Measurements from ENCODE around the gene TMEM178A. TPM values are rescaled to one million over a fixed set of nuclear protein-coding genes. Genes with fewer than 3 reads are reported as not detected.
"Not testable (repeated sequence)": the region's sequence is repeated elsewhere in the genome, so short reads cannot be mapped to it uniquely, and the experiment has no call there.

The TMEM178A gene
- 7.3 TPM for polyA plus RNA-seq
- long read RNA-seq, donor 1, partial matches to known transcripts = 0 of 1 reads
- long read RNA-seq, donor 1, other reads (novel, unspliced or antisense) = 0 of 1 reads
- long read RNA-seq, donor 2, partial matches to known transcripts = 0 of 1 reads
- long read RNA-seq, donor 2, other reads (novel, unspliced or antisense) = 0 of 1 reads
- long read RNA-seq, donor 3 = 0 reads
- long read RNA-seq, donor 4 = 0 reads
- long read RNA-seq, donor 5, partial matches to known transcripts = 0 of 1 reads
- long read RNA-seq, donor 5, other reads (novel, unspliced or antisense) = 0 of 1 reads
- long read RNA-seq, donor 6, partial matches to known transcripts = 0 of 1 reads
- long read RNA-seq, donor 6, other reads (novel, unspliced or antisense) = 0 of 1 reads
- long read RNA-seq, donor 7, partial matches to known transcripts = 0 of 2 reads
- long read RNA-seq, donor 7, other reads (novel, unspliced or antisense) = 0 of 2 reads
- long read RNA-seq, donor 8, partial matches to known transcripts = 0 of 1 reads
- long read RNA-seq, donor 8, other reads (novel, unspliced or antisense) = 0 of 1 reads
- long read RNA-seq, donor 9, partial matches to known transcripts = 0 of 1 reads
- long read RNA-seq, donor 9, other reads (novel, unspliced or antisense) = 0 of 1 reads
- long read RNA-seq, donor 10, partial matches to known transcripts = 7 of 8 reads
- long read RNA-seq, donor 10, other reads (novel, unspliced or antisense) = 0 of 8 reads
- long read RNA-seq, donor 11, partial matches to known transcripts = 0 of 1 reads
- long read RNA-seq, donor 11, other reads (novel, unspliced or antisense) = 0 of 1 reads

DNA sequence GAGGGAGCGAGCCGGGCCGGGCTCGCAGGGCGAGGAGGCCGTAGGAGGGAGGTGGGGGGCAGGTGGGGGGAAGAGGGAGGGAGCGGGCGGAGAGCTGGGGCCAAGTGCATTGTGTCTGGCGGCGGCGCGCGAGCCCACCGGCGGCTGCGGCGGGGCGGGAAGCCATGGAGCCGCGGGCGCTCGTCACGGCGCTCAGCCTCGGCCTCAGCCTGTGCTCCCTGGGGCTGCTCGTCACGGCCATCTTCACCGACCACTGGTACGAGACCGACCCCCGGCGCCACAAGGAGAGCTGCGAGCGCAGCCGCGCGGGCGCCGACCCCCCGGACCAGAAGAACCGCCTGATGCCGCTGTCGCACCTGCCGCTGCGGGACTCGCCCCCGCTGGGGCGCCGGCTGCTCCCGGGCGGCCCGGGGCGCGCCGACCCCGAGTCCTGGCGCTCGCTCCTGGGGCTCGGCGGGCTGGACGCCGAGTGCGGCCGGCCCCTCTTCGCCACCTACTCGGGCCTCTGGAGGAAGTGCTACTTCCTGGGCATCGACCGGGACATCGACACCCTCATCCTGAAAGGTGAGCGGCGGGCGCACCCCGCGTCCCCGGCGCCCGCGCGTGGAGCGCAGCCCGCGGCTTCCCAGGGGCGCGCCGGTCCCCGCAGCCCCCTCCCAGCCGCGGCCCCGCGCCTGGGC, at the start of gene TMEM178A:
TMEM178A (plus strand) TSS at position 107 of the 680 bp plus-strand sequence; CDS start at position 165, 58 bp downstream.
- WGBS (ENCODE audit: insufficient coverage, low lambda C conversion rate) = no CpG with 5 or more reads among the region's 90 CpGs
- no peaks in the 10 kb centered on the region for H3K9me3 ChIP-seq (ENCODE audit: control insufficient read depth, low read depth, low read length)
- no peak within 1 kb of the TSS for H3K27ac ChIP-seq (ENCODE audit: low read length)
- peaks cover 7% of the 10 kb centered on the region for H3K4me1 ChIP-seq (ENCODE audit: control insufficient read depth, insufficient read depth, low read length)
- H3K27me3 ChIP-seq (ENCODE audit: control insufficient read depth, insufficient read depth, low read length) = peaks cover 46% of the 10 kb centered on the region
- peak within 1 kb of the TSS; percentile 34 for H3K4me3 ChIP-seq (ENCODE audit: low read length)
- peak; percentile 3 to 33 for DNase-seq
- H3K36me3 ChIP-seq (ENCODE audit: control insufficient read depth, insufficient read depth, low read length) = no peaks in the 10 kb centered on the region

DNA sequence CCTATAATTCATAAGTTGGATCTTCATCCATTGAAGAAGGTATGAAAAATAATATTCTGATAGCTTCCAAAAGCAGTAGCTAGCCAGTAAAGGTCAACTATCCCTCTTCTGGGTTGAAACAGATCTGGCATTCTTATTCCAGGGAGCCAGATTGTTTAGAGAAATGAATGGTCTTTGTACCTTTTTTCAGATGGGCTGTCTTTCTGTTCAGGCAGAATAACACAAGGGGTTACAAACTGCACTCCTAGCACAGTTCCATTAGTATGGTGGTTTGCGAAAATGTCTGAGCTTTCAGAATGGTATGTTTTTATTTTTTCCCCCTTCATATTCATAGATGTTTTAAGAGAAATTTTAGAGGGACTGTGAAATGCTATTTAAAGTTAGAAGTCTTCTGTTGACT, 47.5 kb upstream of the TMEM178A start:
- Histone ChIP-seq H3K27me3 (ENCODE audit: control insufficient read depth, insufficient read depth, low read length) (no peaks in the 10 kb centered on the region), H3K9me3 (ENCODE audit: control insufficient read depth, low read depth, low read length) (no peaks in the 10 kb centered on the region), H3K4me3 (ENCODE audit: low read length) (no peak overlapping the region), H3K27ac (ENCODE audit: low read length) (no peak overlapping the region), H3K4me1 (ENCODE audit: control insufficient read depth, insufficient read depth, low read length) (no peaks in the 10 kb centered on the region), H3K36me3 (ENCODE audit: control insufficient read depth, insufficient read depth, low read length) (no peaks in the 10 kb centered on the region)
- no CpG with 5 or more reads among the region's 1 CpG for WGBS (ENCODE audit: insufficient coverage, low lambda C conversion rate)
- no peak for DNase-seq

DNA sequence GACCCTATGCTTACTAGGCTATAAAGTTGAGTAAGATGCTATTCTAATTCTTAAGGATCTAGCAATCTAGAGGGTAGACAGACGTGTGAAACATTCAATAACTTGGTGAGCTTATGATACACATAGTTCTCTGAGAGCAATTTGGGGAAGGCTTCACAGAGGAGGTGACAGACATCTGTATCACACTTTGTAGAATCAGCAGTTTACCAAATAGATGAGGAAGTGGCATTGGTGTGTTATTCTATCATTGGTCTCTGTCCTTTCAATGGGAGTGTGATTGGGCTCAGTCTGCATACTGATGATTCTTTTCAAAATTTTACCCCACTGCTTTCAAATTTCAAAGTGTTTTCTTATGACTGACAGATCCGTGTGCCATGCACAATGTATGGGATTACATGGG, 47.0 kb upstream of the TMEM178A start:
- Histone ChIP-seq H3K27me3 (ENCODE audit: control insufficient read depth, insufficient read depth, low read length) (no peaks in the 10 kb centered on the region), H3K4me1 (ENCODE audit: control insufficient read depth, insufficient read depth, low read length) (no peaks in the 10 kb centered on the region), H3K36me3 (ENCODE audit: control insufficient read depth, insufficient read depth, low read length) (no peaks in the 10 kb centered on the region), H3K9me3 (ENCODE audit: control insufficient read depth, low read depth, low read length) (no peaks in the 10 kb centered on the region), H3K4me3 (ENCODE audit: low read length) (no peak overlapping the region), H3K27ac (ENCODE audit: low read length) (no peak overlapping the region)
- no peak for DNase-seq
- WGBS (ENCODE audit: insufficient coverage, low lambda C conversion rate) = no CpG with 5 or more reads among the region's 2 CpGs

DNA sequence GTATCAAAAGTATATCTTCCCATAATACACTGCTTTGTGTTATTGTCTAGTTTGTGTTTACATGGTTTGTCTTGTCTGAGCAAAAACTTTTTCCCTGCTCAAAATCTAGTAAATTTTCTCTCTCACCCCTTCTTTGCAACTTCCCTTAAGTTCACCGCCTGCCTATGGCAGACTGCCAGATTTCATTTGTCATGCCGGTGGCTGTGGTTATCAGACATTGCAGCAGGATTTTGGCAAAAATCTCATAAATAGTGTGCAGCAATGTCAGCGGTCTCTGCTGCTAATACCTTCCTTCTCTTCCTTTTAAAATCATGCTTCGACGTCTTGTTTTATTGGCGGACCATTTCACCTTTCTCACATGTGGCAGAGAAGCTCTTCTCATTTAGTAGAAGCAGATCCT, 45.6 kb upstream of the TMEM178A start:
- Histone ChIP-seq H3K36me3 (ENCODE audit: control insufficient read depth, insufficient read depth, low read length) (no peaks in the 10 kb centered on the region), H3K9me3 (ENCODE audit: control insufficient read depth, low read depth, low read length) (no peaks in the 10 kb centered on the region), H3K27me3 (ENCODE audit: control insufficient read depth, insufficient read depth, low read length) (no peaks in the 10 kb centered on the region), H3K4me3 (ENCODE audit: low read length) (no peak overlapping the region), H3K4me1 (ENCODE audit: control insufficient read depth, insufficient read depth, low read length) (no peaks in the 10 kb centered on the region), H3K27ac (ENCODE audit: low read length) (no peak overlapping the region)
- 60% methylated on average over 1 of the region's 6 CpGs for WGBS (ENCODE audit: insufficient coverage, low lambda C conversion rate)
- no peak for DNase-seq

DNA sequence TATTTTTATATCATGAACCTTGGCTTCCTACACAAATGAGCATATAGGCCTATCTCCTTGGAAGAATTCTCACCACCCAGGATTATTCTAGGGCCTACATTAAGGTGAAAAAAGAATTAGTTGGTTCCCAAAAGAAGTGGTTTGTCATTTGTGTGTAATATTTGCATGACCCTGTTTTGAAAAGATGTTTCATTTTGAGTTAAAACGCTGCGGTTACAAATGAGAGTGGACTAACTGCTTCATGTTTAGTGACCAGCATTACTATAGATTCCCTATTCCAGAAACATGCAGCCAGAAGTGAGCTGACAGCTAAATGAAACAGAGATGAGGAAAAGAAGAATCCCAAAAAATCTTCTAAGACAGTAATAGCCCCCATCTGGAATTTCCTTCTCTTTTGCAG, 44.1 kb upstream of the TMEM178A start:
- Histone ChIP-seq H3K36me3 (ENCODE audit: control insufficient read depth, insufficient read depth, low read length) (no peaks in the 10 kb centered on the region), H3K4me1 (ENCODE audit: control insufficient read depth, insufficient read depth, low read length) (no peaks in the 10 kb centered on the region), H3K9me3 (ENCODE audit: control insufficient read depth, low read depth, low read length) (no peaks in the 10 kb centered on the region), H3K27me3 (ENCODE audit: control insufficient read depth, insufficient read depth, low read length) (no peaks in the 10 kb centered on the region), H3K27ac (ENCODE audit: low read length) (no peak overlapping the region), H3K4me3 (ENCODE audit: low read length) (no peak overlapping the region)
- DNase-seq = no peak
- no CpG with 5 or more reads among the region's 2 CpGs for WGBS (ENCODE audit: insufficient coverage, low lambda C conversion rate)

DNA sequence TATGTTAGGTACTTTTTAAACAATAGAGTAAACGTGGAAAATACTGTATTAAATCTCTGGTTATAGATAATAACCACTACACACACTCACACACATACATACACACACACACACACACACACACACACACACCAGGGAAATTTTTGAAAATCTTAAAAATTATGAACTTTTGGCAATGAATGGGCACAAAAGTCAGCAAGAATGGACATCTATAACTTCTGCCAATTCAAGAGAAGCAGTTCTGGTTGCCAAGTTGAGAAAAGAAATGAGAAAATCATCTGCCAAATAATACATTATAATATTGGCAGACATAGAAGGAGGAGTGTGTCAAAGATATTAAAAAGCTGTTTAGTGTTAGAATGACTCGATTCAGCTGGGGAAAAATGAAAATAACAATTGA, 42.9 kb upstream of the TMEM178A start:
- Histone ChIP-seq H3K27me3 (ENCODE audit: control insufficient read depth, insufficient read depth, low read length) (no peaks in the 10 kb centered on the region), H3K36me3 (ENCODE audit: control insufficient read depth, insufficient read depth, low read length) (no peaks in the 10 kb centered on the region), H3K4me3 (ENCODE audit: low read length) (no peak overlapping the region), H3K4me1 (ENCODE audit: control insufficient read depth, insufficient read depth, low read length) (no peaks in the 10 kb centered on the region), H3K9me3 (ENCODE audit: control insufficient read depth, low read depth, low read length) (no peaks in the 10 kb centered on the region), H3K27ac (ENCODE audit: low read length) (no peak overlapping the region)
- DNase-seq = no peak
- 60% methylated on average over 1 of the region's 2 CpGs for WGBS (ENCODE audit: insufficient coverage, low lambda C conversion rate)

DNA sequence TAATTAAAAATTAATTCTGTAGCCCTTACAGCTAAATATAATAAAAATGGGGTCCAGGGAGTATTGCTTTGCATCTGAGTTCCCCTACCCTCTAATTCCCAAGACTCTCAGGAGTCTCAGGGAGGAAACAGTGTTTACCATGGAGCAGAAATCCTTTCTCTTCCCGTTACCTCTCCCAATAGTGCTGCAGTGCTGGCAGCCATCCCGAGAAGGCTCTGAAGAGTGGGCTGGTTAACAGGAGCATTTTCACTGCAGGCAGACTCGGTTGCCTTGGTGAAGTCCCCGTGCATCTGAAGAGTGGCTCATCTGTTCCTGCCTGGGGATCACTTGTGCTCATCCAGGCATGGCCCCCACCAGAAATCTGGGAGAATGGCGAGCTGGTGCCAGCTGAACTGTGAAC, 41.8 kb upstream of the TMEM178A start:
- no peak overlapping the region for H3K27ac ChIP-seq (ENCODE audit: low read length)
- H3K4me1 ChIP-seq (ENCODE audit: control insufficient read depth, insufficient read depth, low read length) = no peaks in the 10 kb centered on the region
- H3K9me3 ChIP-seq (ENCODE audit: control insufficient read depth, low read depth, low read length) = peaks cover 7% of the 10 kb centered on the region
- H3K4me3 ChIP-seq (ENCODE audit: low read length) = no peak overlapping the region
- no CpG with 5 or more reads among the region's 5 CpGs for WGBS (ENCODE audit: insufficient coverage, low lambda C conversion rate)
- H3K27me3 ChIP-seq (ENCODE audit: control insufficient read depth, insufficient read depth, low read length) = no peaks in the 10 kb centered on the region
- no peaks in the 10 kb centered on the region for H3K36me3 ChIP-seq (ENCODE audit: control insufficient read depth, insufficient read depth, low read length)
- no peak for DNase-seq

DNA sequence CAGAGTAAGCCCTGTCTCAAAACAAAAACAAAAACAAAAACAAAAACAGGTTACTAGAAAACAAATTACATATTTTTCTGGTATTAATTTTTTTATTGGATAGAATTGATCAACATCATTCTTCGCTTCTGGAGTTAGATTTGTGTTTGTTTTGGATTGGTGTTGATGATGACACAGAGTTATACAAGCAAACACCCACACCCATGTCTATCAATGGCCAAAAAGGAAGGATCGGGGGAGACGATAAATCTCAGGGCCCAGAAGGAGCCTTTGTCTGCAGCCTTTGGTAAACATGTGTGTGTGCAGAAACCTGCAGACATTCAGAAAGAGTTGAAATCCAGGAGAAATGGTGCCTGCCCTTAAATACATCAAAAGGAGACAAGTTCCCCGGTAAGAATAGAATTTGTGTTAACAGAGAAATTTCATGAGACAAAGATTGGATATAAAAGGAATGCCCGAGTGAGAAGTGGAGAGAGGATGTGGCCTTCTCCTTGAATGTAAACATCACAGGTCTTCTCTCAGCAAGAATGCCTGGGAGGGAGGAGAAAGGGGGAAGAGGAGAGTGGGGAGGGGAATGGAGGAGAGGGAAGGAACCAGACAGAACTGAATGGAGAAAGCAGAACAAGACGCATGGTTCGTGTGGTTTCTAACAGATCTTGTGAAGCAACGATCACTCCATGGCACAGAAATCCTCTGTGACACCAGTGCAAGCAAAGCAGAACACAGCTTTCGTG, 40.4 kb upstream of the TMEM178A start:
- H3K4me1 ChIP-seq (ENCODE audit: control insufficient read depth, insufficient read depth, low read length) = no peaks in the 10 kb centered on the region
- no peaks in the 10 kb centered on the region for H3K27me3 ChIP-seq (ENCODE audit: control insufficient read depth, insufficient read depth, low read length)
- H3K4me3 ChIP-seq (ENCODE audit: low read length) = no peak overlapping the region
- WGBS (ENCODE audit: insufficient coverage, low lambda C conversion rate) = 72% methylated on average over 2 of the region's 9 CpGs
- no peaks in the 10 kb centered on the region for H3K36me3 ChIP-seq (ENCODE audit: control insufficient read depth, insufficient read depth, low read length)
- H3K27ac ChIP-seq (ENCODE audit: low read length) = no peak overlapping the region
- H3K9me3 ChIP-seq (ENCODE audit: control insufficient read depth, low read depth, low read length) = peaks cover 11% of the 10 kb centered on the region
- no peak for DNase-seq

DNA sequence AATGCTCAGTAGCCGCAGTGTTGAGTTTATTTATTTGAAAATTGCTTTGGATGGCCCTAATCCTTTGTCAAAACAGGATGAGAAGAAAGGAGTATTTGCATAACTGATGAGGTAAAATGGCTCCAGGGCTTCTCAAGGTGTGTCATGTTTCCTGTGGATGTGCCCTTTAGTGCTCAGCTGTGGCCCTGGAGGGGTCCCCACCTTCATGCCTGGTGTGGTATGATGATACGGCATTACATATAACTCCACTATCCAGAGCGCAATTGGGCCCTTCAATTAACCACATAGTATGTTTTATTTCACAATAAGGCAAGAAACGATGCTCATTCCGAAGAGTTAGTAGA, 39.8 kb upstream of the TMEM178A start:
- WGBS (ENCODE audit: insufficient coverage, low lambda C conversion rate) = 93% methylated on average over 3 of the region's 5 CpGs
- Histone ChIP-seq H3K27me3 (ENCODE audit: control insufficient read depth, insufficient read depth, low read length) (no peaks in the 10 kb centered on the region), H3K4me3 (ENCODE audit: low read length) (no peak overlapping the region), H3K36me3 (ENCODE audit: control insufficient read depth, insufficient read depth, low read length) (no peaks in the 10 kb centered on the region), H3K9me3 (ENCODE audit: control insufficient read depth, low read depth, low read length) (peaks cover 11% of the 10 kb centered on the region), H3K4me1 (ENCODE audit: control insufficient read depth, insufficient read depth, low read length) (no peaks in the 10 kb centered on the region), H3K27ac (ENCODE audit: low read length) (no peak overlapping the region)
- DNase-seq = no peak

DNA sequence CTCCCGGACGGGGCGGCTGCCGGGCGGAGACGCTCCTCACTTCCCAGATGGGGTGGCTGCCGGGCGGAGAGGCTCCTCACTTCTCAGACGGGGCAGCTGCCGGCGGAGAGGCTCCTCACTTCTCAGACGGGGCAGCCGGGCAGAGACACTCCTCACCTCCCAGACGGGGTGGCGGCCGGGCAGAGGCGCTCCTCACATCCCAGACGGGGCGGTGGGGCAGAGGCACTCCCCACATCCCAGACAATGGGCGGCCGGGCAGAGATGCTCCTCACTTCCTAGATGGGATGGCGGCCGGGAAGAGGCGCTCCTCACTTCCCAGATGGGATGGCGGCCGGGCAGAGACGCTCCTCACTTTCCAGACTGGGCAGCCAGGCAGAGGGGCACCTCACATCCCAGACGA, 37.4 kb upstream of the TMEM178A start:
- not testable (repeated sequence) for H3K27ac ChIP-seq (ENCODE audit: low read length); H3K4me3 ChIP-seq (ENCODE audit: low read length); H3K36me3 ChIP-seq (ENCODE audit: control insufficient read depth, insufficient read depth, low read length); DNase-seq; H3K4me1 ChIP-seq (ENCODE audit: control insufficient read depth, insufficient read depth, low read length); H3K27me3 ChIP-seq (ENCODE audit: control insufficient read depth, insufficient read depth, low read length)
- peaks cover 11% of the 10 kb centered on the region for H3K9me3 ChIP-seq (ENCODE audit: control insufficient read depth, low read depth, low read length)
- no CpG with 5 or more reads among the region's 28 CpGs for WGBS (ENCODE audit: insufficient coverage, low lambda C conversion rate)
